Stimulated activated CD4-positive, alpha-beta T cell treated with anti-CD3 and anti-CD28 coated beads, TNF-alpha, amount 100 ng/mL, for 4 hours (primary cell): ENCODE results near the gene UGGT1.

Experiments used
- DNase-seq, 3 experiments: peaks; one replicate each; pipeline ENCODE4 v3.0.0-alpha.2; 2020; ENCODE audit warnings: low read depth in 3 of 3

The UGGT1 gene, protein sequence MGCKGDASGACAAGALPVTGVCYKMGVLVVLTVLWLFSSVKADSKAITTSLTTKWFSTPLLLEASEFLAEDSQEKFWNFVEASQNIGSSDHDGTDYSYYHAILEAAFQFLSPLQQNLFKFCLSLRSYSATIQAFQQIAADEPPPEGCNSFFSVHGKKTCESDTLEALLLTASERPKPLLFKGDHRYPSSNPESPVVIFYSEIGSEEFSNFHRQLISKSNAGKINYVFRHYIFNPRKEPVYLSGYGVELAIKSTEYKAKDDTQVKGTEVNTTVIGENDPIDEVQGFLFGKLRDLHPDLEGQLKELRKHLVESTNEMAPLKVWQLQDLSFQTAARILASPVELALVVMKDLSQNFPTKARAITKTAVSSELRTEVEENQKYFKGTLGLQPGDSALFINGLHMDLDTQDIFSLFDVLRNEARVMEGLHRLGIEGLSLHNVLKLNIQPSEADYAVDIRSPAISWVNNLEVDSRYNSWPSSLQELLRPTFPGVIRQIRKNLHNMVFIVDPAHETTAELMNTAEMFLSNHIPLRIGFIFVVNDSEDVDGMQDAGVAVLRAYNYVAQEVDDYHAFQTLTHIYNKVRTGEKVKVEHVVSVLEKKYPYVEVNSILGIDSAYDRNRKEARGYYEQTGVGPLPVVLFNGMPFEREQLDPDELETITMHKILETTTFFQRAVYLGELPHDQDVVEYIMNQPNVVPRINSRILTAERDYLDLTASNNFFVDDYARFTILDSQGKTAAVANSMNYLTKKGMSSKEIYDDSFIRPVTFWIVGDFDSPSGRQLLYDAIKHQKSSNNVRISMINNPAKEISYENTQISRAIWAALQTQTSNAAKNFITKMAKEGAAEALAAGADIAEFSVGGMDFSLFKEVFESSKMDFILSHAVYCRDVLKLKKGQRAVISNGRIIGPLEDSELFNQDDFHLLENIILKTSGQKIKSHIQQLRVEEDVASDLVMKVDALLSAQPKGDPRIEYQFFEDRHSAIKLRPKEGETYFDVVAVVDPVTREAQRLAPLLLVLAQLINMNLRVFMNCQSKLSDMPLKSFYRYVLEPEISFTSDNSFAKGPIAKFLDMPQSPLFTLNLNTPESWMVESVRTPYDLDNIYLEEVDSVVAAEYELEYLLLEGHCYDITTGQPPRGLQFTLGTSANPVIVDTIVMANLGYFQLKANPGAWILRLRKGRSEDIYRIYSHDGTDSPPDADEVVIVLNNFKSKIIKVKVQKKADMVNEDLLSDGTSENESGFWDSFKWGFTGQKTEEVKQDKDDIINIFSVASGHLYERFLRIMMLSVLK (N-terminal part only)

DNA sequence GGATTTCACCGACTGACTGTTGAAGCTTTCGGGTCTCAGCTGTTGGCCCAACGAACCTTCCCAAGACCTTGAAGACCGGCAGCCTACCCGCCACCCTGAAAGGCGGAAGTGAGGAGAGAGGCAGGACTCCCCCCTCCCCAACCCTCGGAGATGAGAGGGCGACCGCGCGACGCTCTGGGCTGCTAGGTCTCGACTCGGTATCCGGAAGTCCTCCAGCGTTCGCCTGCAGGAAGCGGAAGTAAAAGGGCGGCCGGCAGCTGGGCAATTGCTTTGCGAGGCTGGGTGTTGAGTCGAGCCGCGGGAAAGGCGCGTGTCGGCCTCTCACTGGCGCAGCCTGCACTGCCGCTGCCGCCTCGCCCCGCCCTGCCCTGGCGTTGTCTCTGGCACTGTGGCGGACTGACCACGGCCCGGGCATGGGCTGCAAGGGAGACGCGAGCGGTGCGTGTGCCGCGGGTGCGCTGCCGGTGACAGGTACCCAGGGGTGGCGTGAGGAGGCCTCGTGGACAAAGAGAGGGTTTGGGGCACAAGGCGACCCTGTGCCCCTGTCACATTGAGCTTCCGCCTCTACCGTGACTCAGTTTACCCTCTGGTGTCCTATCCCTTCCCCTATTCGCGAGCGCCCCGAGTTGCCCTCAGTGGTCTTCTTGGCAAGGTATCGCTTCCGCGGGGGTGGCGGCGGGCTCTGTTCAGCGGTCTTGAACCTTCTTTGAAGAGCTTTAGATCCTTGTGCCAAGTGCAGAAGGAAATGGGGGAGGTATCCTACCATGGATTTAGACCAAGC lies at the start of gene UGGT1:
UGGT1 (plus strand) TSS at position 256 of the 781 bp plus-strand sequence; CDS start at position 414, 158 bp downstream.
- DNase-seq: peak; percentile 78 to 86 (median 84)

DNA sequence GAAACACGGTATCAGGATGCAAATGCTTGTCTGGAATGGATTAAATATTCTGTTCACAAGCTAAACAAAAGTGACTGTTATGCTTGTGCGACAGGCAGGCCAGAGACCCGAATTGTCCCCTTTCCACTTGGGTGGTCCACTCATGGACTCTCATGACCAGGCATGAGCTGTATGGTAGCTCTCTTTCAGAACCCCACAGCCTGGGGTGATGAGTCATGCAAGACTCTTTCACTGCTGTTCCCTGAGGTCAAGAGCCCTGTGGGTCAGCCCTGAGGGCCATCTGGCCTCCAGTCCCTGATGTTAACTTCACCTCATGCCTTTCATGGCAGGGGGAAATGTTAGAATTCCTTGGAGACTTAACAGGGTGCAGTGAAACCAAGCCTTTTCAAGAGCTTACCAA lies 49.4 kb upstream of the UGGT1 start:
- no peak for DNase-seq

DNA sequence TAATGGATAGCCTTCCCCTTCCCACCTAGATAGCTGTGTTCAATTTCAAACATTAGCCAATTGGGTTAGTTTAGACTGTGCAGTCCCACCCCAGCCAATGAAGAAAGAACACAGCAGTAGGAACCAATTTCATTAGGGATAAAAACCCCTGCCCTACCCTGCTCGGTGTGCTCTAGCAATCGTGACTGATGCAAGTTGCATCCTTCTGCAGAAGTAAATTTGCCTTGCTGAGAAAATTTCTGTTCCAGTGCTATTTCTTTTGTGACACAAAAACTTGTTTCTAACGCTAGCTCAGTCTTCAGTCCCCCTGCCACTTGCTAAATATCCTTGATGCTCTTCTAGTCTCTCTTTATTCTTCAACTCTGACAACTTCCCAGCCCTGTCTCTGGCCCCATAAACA lies 48.0 kb upstream of the UGGT1 start:
- no peak for DNase-seq

DNA sequence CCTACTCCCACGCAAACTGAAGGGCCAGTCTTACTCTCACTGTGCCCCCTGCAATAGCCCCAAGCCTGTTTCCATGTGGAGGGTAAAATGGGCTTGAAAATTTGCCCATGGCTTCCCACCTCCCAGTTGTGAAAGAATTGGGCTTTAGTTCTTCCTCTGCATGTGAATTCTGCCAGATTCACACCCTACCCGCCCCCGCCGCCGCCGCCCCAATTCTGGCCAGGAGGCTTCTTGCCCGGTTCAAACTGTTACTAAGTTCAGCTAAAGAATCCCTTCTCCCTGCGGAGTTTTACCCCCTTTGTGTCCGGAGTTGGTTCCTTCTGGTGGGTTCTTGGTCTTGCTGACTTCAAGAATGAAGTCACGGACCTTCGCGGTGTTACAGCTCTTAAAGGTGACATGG lies 37.7 kb upstream of the UGGT1 start:
- DNase-seq: no peak

DNA sequence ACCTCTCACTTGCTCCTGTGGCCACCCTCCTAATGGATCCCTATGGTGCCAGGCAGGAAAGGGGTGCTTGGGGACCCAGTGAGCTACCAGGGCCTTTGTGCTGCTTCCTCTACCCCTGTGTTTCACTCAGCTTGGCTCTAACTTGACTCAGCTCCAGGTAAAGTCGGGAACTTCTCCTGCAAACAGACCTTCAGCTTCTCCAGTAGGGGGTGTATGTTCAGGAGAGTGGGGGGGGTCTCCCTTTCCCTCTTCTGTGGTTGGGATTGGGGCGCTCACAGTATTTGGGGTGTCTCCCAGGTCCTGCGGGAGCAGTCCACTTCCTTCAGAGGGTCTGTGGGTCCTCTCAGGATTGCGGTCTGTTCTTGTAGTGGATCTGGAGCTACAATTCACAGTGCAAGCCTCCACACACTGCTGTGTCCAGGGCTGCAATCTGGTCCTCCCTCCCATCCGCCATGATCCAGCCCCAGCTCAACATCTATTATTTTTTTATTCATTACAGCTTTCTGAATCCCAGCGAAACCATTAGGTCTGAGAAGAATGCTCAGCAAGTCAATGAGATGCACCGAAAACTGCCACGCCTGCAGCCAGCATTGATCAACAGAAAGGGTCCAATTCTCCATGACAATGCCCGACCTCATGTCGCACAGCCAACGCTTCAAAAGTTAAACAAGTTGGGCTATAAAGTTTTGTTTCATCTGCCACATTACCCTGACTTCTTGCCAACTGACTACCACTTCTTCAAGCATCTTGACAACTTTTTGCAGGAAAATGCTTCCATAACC lies 36.7 kb upstream of the UGGT1 start:
- no peak for DNase-seq

DNA sequence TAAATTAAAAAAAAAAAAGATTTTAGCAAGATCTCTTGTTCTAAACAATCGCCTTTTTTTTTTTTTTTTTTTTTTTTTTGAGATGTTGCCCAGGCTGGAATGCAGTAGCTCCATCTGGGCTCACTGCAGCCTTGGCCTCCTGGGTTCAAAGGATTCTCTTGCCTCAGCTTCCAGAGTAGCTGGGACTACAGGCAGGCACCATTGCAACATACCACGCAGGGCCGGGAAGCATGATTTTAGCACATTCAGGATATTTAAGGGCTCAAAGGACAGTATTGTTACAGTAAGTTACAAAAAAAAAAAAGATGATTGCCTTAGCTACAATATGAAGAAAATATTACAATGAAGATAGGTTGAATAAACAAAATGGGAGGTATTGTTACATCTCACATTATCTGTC lies 33.7 kb upstream of the UGGT1 start:
- no peak for DNase-seq

DNA sequence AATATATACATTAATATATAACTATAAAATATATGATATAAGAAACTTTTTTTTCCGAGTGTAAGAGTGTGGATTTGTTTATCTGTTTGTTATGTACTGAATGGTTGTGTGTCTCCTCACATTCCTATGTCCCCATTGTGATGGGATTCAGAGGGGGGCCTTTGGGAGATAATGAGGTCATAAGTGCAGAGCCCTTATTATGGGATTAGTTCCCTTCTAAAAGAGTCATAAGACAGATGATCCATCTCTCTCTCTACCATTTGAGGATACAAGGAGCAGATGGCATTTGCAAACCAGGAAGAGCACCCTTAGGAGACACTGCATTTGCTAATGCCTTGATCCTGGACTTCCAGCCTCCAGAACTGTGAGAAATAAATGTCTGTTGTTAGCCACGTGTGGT lies 32.9 kb upstream of the UGGT1 start:
- no peak for DNase-seq

DNA sequence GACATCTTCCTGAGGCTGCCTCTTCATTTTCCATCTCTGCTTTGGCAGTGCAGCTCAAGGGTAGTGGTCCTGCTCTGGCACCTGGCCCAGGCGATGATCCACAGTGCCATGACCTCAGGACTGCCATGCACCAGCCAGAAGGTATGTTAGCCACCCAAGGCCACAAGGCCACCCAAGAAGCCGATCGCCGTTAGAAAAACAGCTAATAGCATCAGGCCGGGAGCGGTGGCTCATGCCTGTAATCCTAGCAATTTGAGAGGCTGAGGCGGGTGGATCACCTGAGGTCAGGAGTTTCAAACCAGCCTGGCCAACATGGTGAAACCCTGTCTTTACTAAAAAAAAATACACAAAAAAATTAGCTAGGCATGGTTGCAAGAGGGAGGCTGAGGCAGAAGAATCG lies 28.4 kb upstream of the UGGT1 start:
- no peak for DNase-seq

DNA sequence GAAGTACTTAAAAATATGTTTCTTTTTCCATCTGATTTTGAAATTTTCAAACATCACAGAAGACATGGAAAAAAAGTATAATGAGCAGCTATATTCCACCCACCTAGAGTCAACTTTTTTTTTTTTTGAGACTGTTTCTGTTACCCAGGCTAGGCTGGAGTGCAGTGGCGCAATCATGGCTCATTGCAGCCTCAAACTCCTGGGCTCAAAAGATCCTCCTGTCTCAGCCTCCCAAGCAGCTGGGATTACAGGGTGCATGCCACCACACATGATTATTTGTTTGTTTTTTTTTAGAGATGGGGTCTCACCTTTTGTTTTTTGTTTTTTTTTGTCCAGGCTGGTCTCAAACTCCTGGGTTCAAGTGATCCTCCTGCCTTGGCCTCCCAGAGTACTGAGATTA lies 26.6 kb upstream of the UGGT1 start:
- DNase-seq: no peak

DNA sequence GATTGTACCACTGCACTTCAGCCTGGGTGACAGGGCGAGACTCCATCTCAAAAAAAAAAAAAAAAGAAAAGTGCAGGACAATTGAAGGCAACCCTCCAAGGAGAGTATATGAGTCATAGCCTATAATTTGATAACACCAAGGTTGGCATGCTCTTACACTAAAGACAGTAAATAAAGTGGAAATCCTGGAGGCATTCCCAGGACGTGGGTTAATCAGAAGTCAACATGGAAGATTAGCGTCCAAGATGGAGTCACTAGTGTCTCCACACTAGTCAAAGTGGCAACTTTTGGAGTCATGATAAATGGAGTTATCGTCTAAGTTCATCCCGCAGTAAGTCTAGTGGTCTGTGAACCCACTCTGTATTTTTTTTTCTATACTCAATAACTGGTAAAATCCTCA lies 21.2 kb upstream of the UGGT1 start:
- no peak for DNase-seq

DNA sequence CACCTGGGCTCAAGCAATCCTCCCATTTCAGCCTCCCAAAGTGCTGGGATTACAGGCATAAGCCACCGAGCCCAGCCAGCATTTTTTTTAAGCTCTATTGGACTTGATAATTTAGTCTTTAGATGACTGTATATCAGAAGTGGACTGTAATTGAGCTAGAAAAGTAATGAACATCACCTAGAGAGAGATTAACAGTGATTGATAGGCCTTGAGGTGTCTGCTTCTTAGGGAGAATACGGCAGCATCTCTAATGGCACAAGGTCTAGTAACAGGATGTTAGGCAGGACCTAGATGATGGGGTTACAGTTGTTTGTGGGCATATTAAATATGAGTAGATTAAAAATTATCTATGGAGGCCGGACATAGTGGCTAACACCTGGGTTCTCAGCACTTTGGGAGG lies 17.7 kb upstream of the UGGT1 start:
- no peak for DNase-seq

DNA sequence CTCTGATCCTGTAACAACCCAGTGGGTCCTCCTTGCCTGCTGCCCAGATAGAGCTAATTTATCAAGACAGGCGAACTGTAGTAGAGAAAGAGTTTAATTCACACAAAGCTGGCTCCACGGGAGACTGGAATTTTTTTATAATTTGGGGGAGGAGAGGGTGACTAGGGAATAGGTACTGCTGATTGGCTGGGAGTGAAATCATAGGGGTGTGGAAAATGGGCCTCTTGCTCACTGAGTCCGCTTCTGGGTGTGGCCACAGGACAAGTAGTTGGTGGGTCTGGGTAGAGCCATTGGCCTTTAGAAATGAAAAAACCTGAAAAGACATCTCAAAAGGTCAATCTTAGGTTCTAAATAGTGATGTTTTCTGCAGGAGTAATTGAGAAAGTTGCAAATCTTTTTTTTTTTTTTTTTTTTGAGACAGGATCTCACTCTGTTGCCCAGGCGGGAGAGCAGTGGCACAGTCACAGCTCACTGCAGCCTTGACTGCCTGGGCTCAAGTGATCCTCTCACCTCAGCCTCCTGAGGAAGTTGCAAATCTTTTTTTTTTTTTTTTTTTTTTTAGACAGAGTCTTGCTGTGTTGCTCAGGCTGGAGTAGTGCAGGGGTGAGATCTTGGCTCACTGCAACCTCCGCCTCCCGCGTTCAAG lies 14.4 kb upstream of the UGGT1 start:
- DNase-seq: no peak

DNA sequence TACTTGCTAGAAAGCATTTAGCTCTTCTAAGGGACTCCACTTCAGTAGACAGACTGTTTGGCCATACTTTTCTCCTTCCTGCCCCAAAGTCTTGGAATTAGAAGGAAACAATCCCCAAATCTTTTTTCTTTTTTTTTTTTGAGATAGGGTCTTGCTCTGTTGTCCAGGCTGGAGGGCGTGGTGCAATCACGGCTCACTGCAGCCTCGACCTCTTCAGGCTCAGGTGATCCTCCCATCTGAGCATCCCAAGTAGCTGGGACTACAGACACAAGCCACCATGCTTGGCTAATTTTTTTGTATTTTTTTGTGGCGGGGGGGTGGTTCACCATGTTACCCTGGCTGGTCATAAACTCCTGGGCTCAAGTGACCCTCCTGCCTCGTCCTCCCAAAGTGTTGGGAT lies 6.2 kb upstream of the UGGT1 start:
- no peak for DNase-seq

DNA sequence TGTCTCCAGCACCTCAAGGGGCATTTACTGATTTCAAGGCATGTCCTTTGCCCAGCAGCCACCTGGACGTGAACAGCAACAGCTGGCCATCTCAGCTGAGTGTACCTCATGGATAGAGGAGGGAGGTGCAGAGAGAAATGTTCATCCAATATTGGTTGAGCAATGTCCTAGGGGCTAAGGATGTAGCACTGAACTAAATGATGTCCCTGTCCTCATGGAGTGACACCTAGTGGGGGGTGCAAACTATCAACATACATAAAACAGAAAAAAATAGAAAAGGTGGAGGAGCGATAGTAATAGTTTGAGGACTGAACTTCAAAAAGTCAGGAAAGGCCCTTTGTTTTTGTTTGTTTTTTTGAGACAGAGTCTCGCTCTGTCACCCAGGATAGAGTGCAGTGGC lies 4.8 kb upstream of the UGGT1 start:
- DNase-seq: no peak

DNA sequence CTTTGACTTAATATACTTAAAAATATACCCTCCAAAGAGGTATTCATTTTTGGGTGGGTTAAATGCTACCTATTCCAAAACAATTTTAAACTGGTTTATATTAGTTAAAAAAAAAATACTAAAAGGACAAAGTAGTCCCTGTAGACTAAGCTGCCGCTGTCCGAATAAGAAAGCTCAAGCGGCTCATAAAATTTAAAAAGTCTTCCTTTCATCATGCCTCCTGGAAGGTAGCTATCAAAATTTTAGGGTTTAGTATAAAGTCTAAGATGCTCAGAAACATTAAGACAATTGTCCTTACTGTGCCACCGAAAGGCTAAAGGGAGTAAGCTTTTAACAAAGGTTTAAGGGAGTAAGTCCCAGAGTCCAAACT lies 440 bp upstream of the UGGT1 start:
- no peak for DNase-seq

DNA sequence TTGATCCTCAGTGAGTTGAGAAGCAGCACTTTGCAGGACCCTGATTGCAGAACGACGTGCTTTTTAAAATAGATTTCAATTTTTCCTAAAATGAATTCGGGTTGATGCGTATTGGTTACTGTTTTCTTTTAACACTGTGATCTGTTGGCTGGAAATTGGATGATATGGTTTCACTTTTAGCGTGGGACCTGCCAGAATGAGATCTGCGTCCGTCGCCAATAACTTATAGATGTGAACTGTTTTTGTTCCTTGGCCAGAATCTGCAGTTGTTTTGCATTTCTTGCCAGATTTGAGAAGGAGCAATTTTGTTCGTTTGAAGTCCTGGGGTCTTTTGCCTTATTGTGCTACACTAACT lies 703 bp downstream of the UGGT1 start:
- DNase-seq: no peak

DNA sequence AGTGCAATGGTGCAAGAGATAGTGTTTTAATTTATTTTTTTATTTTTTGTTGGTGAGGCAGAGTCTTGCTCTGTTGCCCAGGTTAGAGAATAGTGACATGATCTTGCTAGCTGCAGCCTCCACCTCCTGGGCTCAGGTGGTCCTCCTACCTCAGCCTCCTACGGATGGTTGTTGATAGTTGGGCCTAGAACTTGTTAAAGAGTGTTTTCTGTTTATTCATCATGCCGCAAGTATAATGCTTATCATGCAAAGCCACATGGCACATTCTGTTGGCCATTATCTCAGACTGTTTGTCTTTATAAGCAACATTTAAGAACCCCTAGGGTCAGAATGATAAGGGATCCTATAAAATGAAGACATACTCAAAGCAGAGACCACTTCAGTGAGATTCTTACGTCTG lies 1.7 kb downstream of the UGGT1 start:
- DNase-seq: no peak

DNA sequence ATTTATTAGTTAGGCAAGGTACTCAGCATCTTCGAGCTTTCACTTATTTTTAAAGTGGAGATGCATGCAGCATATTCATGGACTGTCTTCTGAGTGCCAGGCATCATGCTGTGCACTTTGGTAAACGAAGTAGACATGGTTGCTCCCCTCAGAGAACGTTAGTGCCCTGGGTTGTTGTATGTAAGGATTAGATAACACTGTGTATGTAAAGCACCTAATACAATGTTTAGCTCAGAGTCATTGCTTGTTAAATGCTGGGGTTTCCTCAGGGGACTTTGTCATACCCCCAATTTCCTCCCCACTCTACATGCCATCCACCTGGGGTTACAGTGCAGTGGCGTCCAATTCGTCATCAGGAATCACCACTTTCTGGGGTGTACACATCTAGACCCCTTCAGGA lies 2.8 kb downstream of the UGGT1 start:
- DNase-seq: no peak

DNA sequence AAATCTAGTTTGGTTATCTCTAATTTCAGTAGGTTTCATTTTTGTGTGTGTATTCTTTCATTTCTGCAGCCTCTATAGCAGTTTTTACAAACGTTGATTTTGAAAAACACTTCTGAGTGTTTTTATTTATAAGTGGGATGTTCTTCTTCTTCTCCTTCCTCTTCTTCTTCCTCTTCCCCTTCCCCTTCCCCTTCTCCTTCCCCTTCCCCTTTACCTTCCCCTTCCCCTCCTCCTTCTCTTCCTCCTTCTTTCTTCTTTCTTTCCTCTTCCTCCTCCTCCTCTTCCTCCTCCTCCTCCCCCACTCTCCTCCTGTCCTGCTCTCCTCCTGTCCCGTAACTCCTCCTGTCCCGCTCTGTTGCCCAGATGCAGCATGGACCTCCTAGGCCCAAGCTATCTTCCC lies 4.2 kb downstream of the UGGT1 start:
- no peak for DNase-seq

DNA sequence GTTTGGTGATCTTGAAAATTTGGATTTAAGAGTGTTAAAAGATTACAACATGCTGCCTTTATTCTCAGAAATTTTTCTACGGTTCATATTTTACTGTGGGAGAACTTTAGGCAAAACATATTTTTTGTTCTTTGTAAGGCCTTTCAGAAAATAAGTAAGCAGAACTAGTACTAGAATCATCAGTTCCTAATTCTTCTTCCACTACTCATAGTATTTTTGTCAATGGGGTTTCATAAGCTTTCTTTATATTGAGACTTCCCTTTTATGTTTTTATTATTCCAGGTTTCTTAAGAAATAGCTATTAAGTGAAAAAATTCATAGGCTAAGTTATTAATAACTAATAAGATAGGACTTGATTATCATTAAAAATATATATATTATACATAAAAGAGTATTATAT lies 12.4 kb downstream of the UGGT1 start:
- no peak for DNase-seq
